GM23338 (cell line): ENCODE measurements around the gene KIFAP3. TPM values are rescaled to one million over a fixed set of nuclear protein-coding genes. Genes with fewer than 3 reads are reported as not detected.
"Not testable (repeated sequence)": the region's sequence is repeated elsewhere in the genome, so short reads cannot be mapped to it uniquely, and the experiment has no call there.

Experiments used
- ATAC-seq: fragments of 200-7000 bp; cut with Tn5 transposase; 3 replicates; pipeline ENCODE4 v1.9.1; 2020
- DNase-seq: peaks from one replicate; pipeline ENCODE4 v3.0.0-alpha.2; 2015; ENCODE audit warnings: low spot score
- H2AFZ ChIP-seq: fragments of 200-600 bp; sonication (generic); 2 replicates; pipeline ENCODE4 v1.8.0; 2016; ENCODE audit warnings: antibody characterized with exemption, mild to moderate bottlenecking, moderate library complexity
- H3F3A ChIP-seq: fragments of 200-600 bp; sonication (generic); replicated peaks from 2 replicates; pipeline ENCODE4 v1.8.0; 2017; ENCODE audit warnings: antibody characterized with exemption, mixed run types, low read depth
- H3K27ac ChIP-seq: fragments of 200-600 bp; sonication (generic); 2 replicates; pipeline ENCODE4 v1.6.1; 2016; ENCODE audit warnings: low read depth
- H3K27me3 ChIP-seq: fragments of 200-600 bp; sonication (generic); 2 replicates; pipeline ENCODE4 v1.8.0; 2016; ENCODE audit warnings: mild to moderate bottlenecking, mixed run types, moderate library complexity; ENCODE audit not compliant: insufficient read depth
- H3K36me3 ChIP-seq: fragments of 200-600 bp; sonication (generic); 2 replicates; pipeline ENCODE4 v1.8.0; 2016; ENCODE audit warnings: mild to moderate bottlenecking; ENCODE audit not compliant: insufficient read depth
- H3K4me1 ChIP-seq: fragments of 200-600 bp; sonication (generic); 2 replicates; pipeline ENCODE4 v1.8.0; 2016; ENCODE audit warnings: mild to moderate bottlenecking, moderate library complexity; ENCODE audit not compliant: insufficient read depth
- H3K4me2 ChIP-seq: fragments of 200-600 bp; sonication (generic); 2 replicates; pipeline ENCODE4 v1.7.1; 2017; ENCODE audit warnings: mixed run types
- H3K4me3 ChIP-seq: fragments of 200-600 bp; sonication (generic); 2 replicates; pipeline ENCODE4 v1.6.1; 2016; ENCODE audit warnings: mixed run types
- H3K79me2 ChIP-seq: fragments of 200-600 bp; sonication (generic); replicated peaks from 2 replicates; pipeline ENCODE4 v1.8.0; 2017; ENCODE audit warnings: mild to moderate bottlenecking; ENCODE audit not compliant: insufficient read depth
- H3K9me2 ChIP-seq: fragments of 200-600 bp; sonication (generic); 2 replicates; pipeline ENCODE4 v1.8.0; 2017; ENCODE audit not compliant: insufficient read depth
- H4K20me1 ChIP-seq: fragments of 200-600 bp; sonication (generic); replicated peaks from 2 replicates; pipeline ENCODE4 v1.8.0; 2017; ENCODE audit warnings: mild to moderate bottlenecking; ENCODE audit not compliant: insufficient read depth
- H3K27ac Mint-ChIP-seq: 2 replicates; pipeline ENCODE4 v1.8.0; 2020; ENCODE audit warnings: inconsistent platforms, mild to moderate bottlenecking, moderate library complexity, mixed read lengths
- H3K27me3 Mint-ChIP-seq: 3 replicates; pipeline ENCODE4 v1.8.0; 2022; ENCODE audit warnings: low read depth, mild to moderate bottlenecking, moderate library complexity, mixed read lengths, inconsistent platforms; ENCODE audit not compliant: insufficient read depth, poor library complexity
- H3K36me3 Mint-ChIP-seq: 3 replicates; pipeline ENCODE4 v1.8.0; 2021; ENCODE audit warnings: low read depth, mild to moderate bottlenecking, inconsistent platforms, moderate library complexity, mixed read lengths
- H3K4me1 Mint-ChIP-seq: 3 replicates; pipeline ENCODE4 v1.8.0; 2020; ENCODE audit warnings: mild to moderate bottlenecking, inconsistent platforms, mixed read lengths
- H3K4me3 Mint-ChIP-seq: 3 replicates; pipeline ENCODE4 v1.8.0; 2021; ENCODE audit warnings: moderate library complexity, mild to moderate bottlenecking, inconsistent platforms, mixed read lengths
- H3K9me3 Mint-ChIP-seq: 3 replicates; pipeline ENCODE4 v1.8.0; 2020; ENCODE audit warnings: moderate library complexity, mild to moderate bottlenecking, inconsistent platforms, mixed read lengths
- CTCF ChIP-seq, 2 experiments: fragments of 200-600 bp in 1 of 2; sonication (generic) in 1 of 2; conservative IDR thresholded peaks; 2 replicates each; pipeline versions ENCODE4 v1.5.1 to v1.6.1; 2016 to 2017; ENCODE audit warnings: antibody characterized with exemption in 2 of 2, low read depth in 2 of 2, mild to moderate bottlenecking in 2 of 2, moderate library complexity in 1 of 2
- ETS1 ChIP-seq: IDR thresholded peaks from 2 replicates; pipeline ENCODE4 v1.6.1; 2016; ENCODE audit warnings: antibody characterized with exemption
- EZH2phosphoT487 ChIP-seq: fragments of 200-600 bp; sonication (generic); IDR thresholded peaks from one replicate; pipeline ENCODE4 v1.8.1; 2018; ENCODE audit warnings: antibody characterized with exemption; ENCODE audit not compliant: unreplicated experiment
- POLR2AphosphoS5 ChIP-seq: IDR thresholded peaks from 2 replicates; pipeline ENCODE4 v1.6.1; 2016; ENCODE audit warnings: antibody characterized with exemption, low read depth
- STAT1 ChIP-seq: IDR thresholded peaks from one replicate; pipeline ENCODE4 v1.6.1; 2016; ENCODE audit warnings: antibody characterized with exemption; ENCODE audit not compliant: unreplicated experiment
- ZNF331 ChIP-seq: fragments of 250-450 bp; sonication (Bioruptor Pico); IDR thresholded peaks from 2 replicates; pipeline ENCODE4 v1.5.0; 2020; ENCODE audit warnings: low read depth, mild to moderate bottlenecking, moderate library complexity
- polyA plus RNA-seq: library from polyadenylated mRNA; unstranded; fragments of >200 nt; fragmentation: Nextera tagmentation; extraction: Ambion mirVana; gene quantifications from 2 replicates; pipeline ENCODE4 v1.2.1, GENCODE V29; 2016
- small RNA-seq: library from RNA; depleted of rRNA; stranded (forward); fragments of <200 nt; gene quantifications from one replicate; pipeline ENCODE3, GENCODE V24; 2014; ENCODE audit warnings: low replicate concordance
- total RNA-seq: library from RNA; depleted of rRNA; stranded (reverse); fragments of >200 nt; shearing (Covaris generic); gene quantifications from 2 replicates; pipeline ENCODE4 v1.2.3, GENCODE V29; 2014; rRNA removed
- TF ChIP-seq, protein P1 (sequence below): IDR thresholded peaks from one replicate; pipeline ENCODE4 v1.6.1; 2018; ENCODE audit warnings: antibody characterized with exemption; ENCODE audit not compliant: unreplicated experiment

KIFAP3 gene
- total and polyA plus RNA-seq, 2 experiments from 2014 or later = 2.7 to 3.1 TPM

DNA sequence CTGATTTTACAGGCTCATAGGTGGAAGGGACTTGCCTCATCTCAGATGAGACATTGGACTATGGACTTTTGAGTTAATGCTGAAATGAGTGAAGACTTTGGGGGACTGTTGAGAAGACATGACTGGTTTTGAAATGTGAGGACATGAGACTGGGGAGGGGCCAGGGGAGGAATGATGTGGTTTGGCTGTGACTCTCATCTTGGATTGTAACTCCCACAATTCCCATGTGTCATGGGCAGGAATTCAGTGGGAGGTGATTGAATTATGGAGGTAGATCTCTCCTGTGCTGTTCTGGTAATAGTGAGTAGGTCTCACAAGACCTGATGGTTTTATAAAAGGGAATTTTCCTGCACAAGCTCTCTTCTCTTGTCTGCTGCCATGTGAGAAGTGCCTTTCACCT is 201.6 kb downstream of the KIFAP3 start:
- no peak for DNase-seq
- H4K20me1 ChIP-seq = no peaks in the 10 kb centered on the region; the same call in 1 of the 2 replicates
- no peaks in the 10 kb centered on the region for H3K27me3 ChIP-seq
- H3K4me1 ChIP-seq = no peaks in the 10 kb centered on the region
- no peaks in the 10 kb centered on the region for H3K79me2 ChIP-seq
- no peaks in the 10 kb centered on the region for H3F3A ChIP-seq
- H3K36me3 ChIP-seq = peaks cover 23% of the 10 kb centered on the region
- Mint-ChIP-seq H3K9me3 (peaks cover 19% of the 10 kb centered on the region), H3K27ac (no peak overlapping the region), H3K36me3 (peaks cover 75% of the 10 kb centered on the region), H3K27me3 (peaks cover 3% of the 10 kb centered on the region), H3K4me3 (no peak overlapping the region), H3K4me1 (no peaks in the 10 kb centered on the region)
- H3K4me2 ChIP-seq = no peak overlapping the region
- H3K9me2 ChIP-seq = no peaks in the 10 kb centered on the region
- H3K4me3 ChIP-seq = no peak overlapping the region
- H3K27ac ChIP-seq = no peak overlapping the region
- no peak for ATAC-seq
- H2AFZ ChIP-seq = no peak overlapping the region
- TF ChIP-seq, protein P1, sequence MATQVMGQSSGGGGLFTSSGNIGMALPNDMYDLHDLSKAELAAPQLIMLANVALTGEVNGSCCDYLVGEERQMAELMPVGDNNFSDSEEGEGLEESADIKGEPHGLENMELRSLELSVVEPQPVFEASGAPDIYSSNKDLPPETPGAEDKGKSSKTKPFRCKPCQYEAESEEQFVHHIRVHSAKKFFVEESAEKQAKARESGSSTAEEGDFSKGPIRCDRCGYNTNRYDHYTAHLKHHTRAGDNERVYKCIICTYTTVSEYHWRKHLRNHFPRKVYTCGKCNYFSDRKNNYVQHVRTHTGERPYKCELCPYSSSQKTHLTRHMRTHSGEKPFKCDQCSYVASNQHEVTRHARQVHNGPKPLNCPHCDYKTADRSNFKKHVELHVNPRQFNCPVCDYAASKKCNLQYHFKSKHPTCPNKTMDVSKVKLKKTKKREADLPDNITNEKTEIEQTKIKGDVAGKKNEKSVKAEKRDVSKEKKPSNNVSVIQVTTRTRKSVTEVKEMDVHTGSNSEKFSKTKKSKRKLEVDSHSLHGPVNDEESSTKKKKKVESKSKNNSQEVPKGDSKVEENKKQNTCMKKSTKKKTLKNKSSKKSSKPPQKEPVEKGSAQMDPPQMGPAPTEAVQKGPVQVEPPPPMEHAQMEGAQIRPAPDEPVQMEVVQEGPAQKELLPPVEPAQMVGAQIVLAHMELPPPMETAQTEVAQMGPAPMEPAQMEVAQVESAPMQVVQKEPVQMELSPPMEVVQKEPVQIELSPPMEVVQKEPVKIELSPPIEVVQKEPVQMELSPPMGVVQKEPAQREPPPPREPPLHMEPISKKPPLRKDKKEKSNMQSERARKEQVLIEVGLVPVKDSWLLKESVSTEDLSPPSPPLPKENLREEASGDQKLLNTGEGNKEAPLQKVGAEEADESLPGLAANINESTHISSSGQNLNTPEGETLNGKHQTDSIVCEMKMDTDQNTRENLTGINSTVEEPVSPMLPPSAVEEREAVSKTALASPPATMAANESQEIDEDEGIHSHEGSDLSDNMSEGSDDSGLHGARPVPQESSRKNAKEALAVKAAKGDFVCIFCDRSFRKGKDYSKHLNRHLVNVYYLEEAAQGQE = no peak
- TF ChIP-seq POLR2AphosphoS5 (no peak), STAT1 (no peak), CTCF (conservative IDR thresholded peaks at IDR 0.05; ENCODE audit: low read depth in 2 of 2) (no peak), ZNF331 (no peak), EZH2phosphoT487 (no peak), ETS1 (no peak)

DNA sequence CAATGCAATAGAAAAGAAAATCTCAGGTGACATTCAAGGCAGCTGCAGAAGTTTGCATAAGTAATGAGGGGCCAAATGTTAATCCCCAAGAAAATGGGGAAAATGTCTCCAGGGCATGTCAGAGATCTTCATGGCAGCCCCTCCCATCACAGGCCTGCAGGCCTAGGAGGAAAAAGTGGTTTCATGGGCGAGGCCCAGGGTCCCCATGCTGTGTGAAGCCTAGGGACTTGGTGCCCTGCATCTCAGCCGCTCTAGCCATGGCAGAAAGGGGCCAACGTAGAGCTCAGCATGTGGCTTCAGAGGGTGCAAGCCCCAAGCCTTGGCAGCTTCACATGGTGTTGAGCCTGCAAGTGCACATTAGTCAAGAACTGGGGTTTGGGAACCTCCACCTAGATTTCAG is 202.5 kb downstream of the KIFAP3 start:
- H3K4me1 ChIP-seq, DNase-seq, H3K4me3 Mint-ChIP-seq, H3K4me1 Mint-ChIP-seq, H3K9me2 ChIP-seq, H3K79me2 ChIP-seq, H3K27me3 ChIP-seq, ATAC-seq, H3K27ac Mint-ChIP-seq, H3F3A ChIP-seq, H3K27me3 Mint-ChIP-seq, H4K20me1 ChIP-seq, H2AFZ ChIP-seq, H3K4me2 ChIP-seq, H3K27ac ChIP-seq, H3K4me3 ChIP-seq: not testable (repeated sequence)
- Mint-ChIP-seq H3K36me3 (peaks cover 73% of the 10 kb centered on the region), H3K9me3 (peaks cover 19% of the 10 kb centered on the region)
- peaks cover 23% of the 10 kb centered on the region for H3K36me3 ChIP-seq

Small RNA genes within 50 kb of the gene (small RNA-seq; reads per million reads assigned to genes)
- gene MRPS10P1 = not detected

Other genes with a start within 250 kb of the KIFAP3 start
- gene SCYL3, start 180.8 kb downstream of the KIFAP3 start, total RNA-seq = 6.1 and 6.8 TPM in 2 replicates
- 1.8 and 2.2 TPM in 2 replicates for gene SCYL3, start 180.8 kb downstream of the KIFAP3 start, polyA plus RNA-seq
- not detected in 2 replicates for gene NTMT2, start 71.3 kb upstream of the KIFAP3 start, total RNA-seq
- 0.45 and 0.48 TPM in 2 replicates for gene NTMT2, start 71.3 kb upstream of the KIFAP3 start, polyA plus RNA-seq